ENCODE measurements around the gene ZNF445.
"Not testable (repeated sequence)": the region's sequence is repeated elsewhere in the genome, so short reads cannot be mapped to it uniquely, and the experiment has no call there.

The ZNF445 gene

GRCh38 chr3:44477312-44478030 is at the start of gene ZNF445:
Gene ZNF445, minus strand, starts transcription at chr3:44477670. Its CDS starts 22,121 bp downstream, at chr3:44455549.
- DNase-seq (ENCODE audit: low read depth), result peak; percentile 54

DNA sequence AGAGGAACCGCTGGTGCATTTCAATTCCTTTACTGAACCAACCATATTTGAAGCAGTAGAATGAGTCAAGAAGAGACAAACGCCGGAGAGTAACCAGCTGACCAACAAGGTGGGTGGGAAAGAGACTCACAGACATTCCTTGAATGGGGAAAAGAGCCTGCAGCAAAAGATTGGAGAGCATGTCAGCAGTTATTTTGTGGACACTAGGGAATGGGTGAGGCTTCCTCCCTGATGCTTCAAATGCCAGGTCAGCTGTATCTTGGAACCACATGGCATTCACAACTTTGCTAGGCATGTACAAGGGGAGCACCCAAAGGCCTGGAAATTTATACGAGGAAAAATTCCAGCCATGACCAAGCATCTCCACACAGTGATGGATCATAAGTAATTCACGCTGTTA is 47.6 kb upstream of the ZNF445 start:
- DNase-seq (ENCODE audit: low read depth), result no peak

DNA sequence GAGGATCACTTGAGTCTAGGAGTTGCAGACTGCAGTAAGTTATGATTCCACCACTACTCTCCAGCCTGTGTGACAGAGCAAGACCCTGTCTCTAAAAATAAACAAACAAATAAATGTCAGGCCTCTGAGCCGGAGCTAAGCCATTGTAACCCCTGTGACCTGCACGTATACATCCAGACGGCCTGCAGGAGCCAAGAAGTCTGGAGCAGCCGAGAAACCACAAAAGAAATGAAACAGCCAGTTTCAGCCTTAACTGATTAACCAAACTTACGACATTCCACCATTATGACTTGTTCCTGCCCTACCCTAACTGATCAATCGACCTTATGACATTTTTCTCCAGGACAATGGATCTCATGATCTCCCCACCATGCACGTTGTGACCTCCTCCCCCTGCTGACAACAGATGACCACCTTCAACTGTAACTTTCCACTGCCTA is 45.0 kb upstream of the ZNF445 start:
- no peak for DNase-seq (ENCODE audit: low read depth)

DNA sequence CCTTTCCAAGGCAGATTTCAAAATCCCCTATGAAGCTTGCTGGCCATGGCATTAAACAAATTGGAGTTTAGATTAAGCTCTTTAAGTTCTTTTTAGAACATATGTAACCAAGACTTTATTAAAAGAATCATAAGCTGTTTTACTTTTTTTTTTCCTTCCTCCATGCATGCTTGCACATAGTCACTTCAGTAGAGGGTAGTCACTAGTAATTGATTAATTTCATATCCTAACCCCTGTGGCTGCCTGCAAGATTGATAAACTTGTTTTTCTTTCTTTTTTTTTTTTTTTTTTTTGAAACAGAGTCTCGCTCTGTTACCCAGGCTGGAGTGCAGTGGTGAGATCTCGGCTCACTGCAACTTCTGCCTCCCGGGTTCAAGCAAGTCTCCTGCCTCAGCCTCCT is 44.3 kb upstream of the ZNF445 start:
- DNase-seq (ENCODE audit: low read depth), result no peak

GRCh38 chr3:44518782-44519156 is 41.3 kb upstream of the ZNF445 start:
- no peak for DNase-seq (ENCODE audit: low read depth)

DNA sequence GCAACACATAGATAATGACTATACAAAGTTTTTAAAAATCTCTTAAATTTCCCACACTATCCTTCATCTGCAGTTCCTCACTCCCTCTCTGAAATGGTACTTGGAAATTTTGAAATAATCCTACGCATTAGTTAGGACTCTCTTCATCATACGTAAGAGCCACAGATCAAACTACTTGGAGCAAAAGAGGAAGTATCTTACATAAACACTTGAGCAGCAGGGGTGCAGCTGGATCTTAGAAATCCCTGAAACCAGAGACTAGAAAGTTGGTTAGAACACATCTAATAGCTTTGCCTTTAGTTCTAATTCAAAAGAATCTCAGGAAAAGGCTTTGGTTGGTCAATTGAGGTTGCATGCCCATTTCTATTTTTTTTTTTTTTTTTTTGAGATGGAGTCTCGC is 38.8 kb upstream of the ZNF445 start:
- no peak for DNase-seq (ENCODE audit: low read depth)

- no peak for DNase-seq (ENCODE audit: low read depth)
Measured at GRCh38 chr3:44513513-44513912, 36.0 kb upstream of the ZNF445 start.

GRCh38 chr3:44511238-44511566 is 33.7 kb upstream of the ZNF445 start:
- no peak for DNase-seq (ENCODE audit: low read depth)

DNA sequence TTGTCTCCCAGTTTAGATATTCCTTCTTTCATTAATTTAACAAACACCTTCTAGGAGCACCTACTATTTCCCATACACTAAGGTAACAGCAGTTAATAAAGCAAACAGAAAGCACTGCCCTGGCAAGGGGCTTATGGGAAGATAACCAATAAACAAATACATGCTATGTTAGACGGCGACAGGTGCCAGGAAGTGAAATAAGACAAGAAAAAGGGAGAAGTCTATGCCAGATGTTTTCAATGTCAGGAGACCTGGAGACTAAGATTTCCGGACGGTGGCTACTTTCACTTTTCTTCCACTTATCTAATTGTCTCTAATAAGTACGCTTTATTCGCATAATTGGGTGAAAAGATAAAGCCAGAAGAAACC is 32.5 kb upstream of the ZNF445 start:
- DNase-seq (ENCODE audit: low read depth), result no peak

GRCh38 chr3:44509393-44509921 is 32.0 kb upstream of the ZNF445 start:
- no peak for DNase-seq (ENCODE audit: low read depth)

GRCh38 chr3:44506961-44507360 is 29.5 kb upstream of the ZNF445 start:
- DNase-seq (ENCODE audit: low read depth), result no peak

- DNase-seq (ENCODE audit: low read depth), result no peak
Measured at GRCh38 chr3:44506556-44506955, 29.1 kb upstream of the ZNF445 start.

DNA sequence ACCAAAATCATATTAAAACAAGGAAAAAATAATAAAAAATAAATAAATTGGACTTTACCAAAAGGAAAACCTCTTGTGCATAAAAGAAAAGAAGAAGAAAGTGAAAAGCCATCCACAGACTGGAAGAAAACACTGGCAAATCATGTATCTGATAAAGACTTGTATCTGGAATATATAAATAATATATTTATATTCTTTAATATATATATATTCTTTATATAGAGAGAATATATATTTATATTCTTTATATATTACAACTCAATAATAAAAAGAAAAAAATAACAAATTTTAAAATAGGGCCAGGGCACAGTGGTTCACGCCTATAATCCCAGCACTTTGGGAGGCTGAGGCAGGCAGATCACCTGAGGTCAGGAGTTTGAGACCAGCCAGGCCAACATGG is 27.1 kb upstream of the ZNF445 start:
- DNase-seq (ENCODE audit: low read depth), result no peak

GRCh38 chr3:44503178-44503577 is 25.7 kb upstream of the ZNF445 start:
- not testable (repeated sequence) for DNase-seq (ENCODE audit: low read depth)

- DNase-seq (ENCODE audit: low read depth), result no peak
Measured at GRCh38 chr3:44501971-44502370, 24.5 kb upstream of the ZNF445 start.

- not testable (repeated sequence) for DNase-seq (ENCODE audit: low read depth)
Measured at GRCh38 chr3:44499899-44500168, 22.4 kb upstream of the ZNF445 start.

DNA sequence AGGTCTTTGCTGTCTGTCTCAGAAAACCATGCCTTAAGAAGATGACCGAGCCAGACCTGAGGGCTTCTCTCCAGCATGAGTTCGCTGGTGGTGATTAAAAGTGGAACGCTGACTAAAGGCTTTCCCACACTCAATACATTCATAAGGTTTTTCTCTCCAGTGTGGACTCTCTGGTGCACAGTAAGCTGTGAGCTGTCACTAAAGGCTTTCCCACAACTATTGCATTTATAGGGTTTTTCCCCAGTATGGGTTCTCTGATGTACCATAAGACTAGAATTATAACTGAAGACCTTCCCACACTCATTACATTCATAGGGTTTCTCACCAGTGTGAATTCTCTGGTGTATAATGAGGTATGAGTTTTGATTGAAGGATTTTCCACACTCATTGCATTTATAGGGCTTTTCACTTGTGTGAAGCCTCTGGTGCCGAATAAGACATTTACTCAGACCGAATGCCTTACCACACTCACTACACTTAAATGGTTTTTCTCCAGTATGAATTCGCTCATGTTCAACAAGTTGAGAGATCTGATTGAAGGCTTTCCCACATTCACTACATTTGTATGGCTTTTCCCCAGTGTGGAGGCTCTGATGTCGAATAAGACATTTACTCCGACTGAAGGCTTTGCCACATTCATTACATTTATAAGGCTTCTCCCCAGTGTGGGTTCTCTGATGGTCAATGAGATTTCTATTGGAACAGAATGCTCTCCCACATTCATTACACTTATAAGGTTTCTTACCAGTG is 21.9 kb upstream of the ZNF445 start:
- DNase-seq (ENCODE audit: low read depth), result no peak

GRCh38 chr3:44495636-44496415 is 18.4 kb upstream of the ZNF445 start:
- DNase-seq (ENCODE audit: low read depth), result no peak

DNA sequence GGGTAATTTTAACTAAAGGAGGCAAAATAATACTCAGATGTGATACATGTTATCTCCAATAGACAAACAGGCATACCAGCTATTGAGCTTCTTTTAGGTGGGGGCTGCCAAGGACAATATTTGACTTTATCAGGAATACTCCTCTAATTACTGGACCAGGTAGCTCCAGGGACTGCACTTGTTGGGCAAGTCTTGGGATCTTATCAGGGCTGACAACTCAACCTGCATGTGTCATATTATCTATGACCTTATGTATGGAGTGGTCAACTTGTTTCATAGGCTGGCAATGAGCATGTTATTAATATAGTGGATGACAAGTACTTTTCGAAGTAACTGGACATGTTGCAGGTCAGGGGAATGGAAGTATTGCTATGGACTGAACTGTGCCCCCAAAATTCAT is 15.0 kb upstream of the ZNF445 start:
- no peak for DNase-seq (ENCODE audit: low read depth)

DNA sequence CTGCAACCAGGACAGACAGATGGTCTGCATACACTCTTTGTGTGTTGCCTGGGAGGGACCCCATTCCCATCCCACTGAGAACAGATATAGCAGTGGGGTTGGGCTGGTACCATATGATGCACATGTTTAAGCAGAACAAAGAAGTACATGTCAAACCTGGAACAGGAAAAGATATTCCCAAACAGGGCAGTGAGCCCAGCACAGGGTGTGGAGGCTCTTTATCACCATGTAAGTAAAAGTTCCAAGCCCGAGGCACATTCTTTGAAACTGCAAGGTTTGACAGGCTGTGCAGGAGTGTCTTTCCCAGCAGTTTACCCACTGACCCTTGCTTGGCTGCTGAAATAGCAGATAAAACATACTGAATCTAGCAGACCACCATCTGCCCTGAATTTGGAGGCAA is 5.3 kb upstream of the ZNF445 start:
- no peak for DNase-seq (ENCODE audit: low read depth)

DNA sequence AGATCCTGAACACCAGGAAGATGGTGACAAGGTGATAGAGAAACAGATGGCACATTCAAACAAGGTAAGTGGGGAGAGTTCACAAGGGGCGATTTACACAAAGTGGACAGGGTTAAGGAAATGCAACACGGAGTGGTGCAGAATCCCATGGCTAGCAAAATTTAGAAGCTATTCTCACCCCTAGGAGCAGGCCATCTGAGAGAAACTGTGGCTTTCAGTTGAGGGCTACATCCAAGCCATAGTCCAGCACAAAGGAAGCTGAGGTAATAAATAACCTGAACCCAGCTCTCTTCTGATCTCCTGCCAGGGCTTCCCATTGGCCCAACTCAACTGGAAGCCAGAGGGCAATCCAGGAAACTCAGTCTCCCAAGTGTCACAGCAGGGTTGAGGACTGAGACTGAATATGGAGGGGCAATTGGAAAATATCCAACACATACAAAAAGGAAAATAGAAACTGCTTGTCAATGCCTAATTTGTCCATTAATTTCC is 1.2 kb upstream of the ZNF445 start:
- DNase-seq (ENCODE audit: low read depth), result no peak

DNA sequence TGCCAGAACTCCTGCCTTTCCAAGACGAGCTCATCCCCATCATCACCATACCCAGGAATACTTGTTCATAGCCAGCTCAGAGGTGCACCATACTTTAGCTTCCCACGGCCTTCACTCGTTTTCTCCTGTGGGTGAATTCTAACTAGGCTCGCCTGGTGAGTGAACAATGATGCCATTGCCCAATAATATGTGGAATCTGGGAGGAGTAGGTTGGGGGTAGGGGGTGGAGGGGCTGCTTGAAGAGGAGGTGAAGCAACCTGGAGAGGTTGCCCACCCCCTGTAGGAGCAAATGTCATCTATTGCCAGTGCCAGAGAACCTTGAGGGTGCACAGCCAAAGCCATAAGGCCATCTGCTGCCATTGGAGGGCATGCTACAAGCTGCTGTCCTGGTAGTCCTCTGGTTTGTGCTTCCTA is 592 bp upstream of the ZNF445 start:
- DNase-seq (ENCODE audit: low read depth), result no peak

- no peak for DNase-seq (ENCODE audit: low read depth)
Measured at GRCh38 chr3:44476963-44477311, 533 bp downstream of the ZNF445 start.

Data from stimulated activated CD8-positive, alpha-beta memory T cell treated with anti-CD3 and anti-CD28 coated beads, Interleukin-12 subunit alpha, Interleukin-12 subunit beta, amount 100 ng/mL, for 1 hour (primary cell).